ENCODE measurements around the gene OR1I1. TPM values are rescaled to one million over a fixed set of nuclear protein-coding genes. Genes with fewer than 3 reads are reported as not detected.
"Not testable (repeated sequence)": the region's sequence is repeated elsewhere in the genome, so short reads cannot be mapped to it uniquely, and the experiment has no call there.

OR1I1 gene, protein sequence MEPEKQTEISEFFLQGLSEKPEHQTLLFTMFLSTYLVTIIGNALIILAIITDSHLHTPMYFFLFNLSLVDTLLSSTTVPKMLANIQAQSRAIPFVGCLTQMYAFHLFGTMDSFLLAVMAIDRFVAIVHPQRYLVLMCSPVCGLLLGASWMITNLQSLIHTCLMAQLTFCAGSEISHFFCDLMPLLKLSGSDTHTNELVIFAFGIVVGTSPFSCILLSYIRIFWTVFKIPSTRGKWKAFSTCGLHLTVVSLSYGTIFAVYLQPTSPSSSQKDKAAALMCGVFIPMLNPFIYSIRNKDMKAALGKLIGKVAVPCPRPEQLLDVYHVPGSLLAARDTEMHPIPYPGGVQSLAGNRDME
- total RNA-seq: not detected

GRCh38 chr19:15081911-15082310, at the start of gene OR1I1:
Gene OR1I1 (plus strand): TSS chr19:15082211. CDS start chr19:15087066, 4,855 bp downstream.
- no peak for DNase-seq (ENCODE audit: low spot score)

GRCh38 chr19:15035795-15036311, 46.2 kb upstream of the OR1I1 start:
- no peak for DNase-seq (ENCODE audit: low spot score)

DNA sequence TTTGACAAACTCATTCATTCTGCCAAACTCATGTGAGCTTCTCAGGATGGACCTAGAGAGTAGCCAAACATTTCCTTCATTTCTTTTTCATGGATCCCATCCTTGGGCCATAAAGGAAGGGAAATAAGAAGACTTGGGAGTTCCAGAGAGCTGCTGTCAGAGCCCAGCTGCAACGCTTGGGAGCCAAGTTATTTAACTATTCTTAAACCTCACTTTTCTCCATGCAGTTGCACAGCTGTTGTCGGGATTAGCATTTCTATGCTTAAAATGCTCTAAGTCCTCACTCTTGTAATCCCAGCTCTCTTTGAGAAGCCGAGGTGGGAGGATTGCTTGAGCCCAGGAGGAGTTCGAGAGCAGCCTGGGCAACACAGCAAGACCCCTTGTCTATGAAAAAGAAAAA, 44.4 kb upstream of the OR1I1 start:
- no peak for DNase-seq (ENCODE audit: low spot score)

- DNase-seq (ENCODE audit: low spot score): no peak
Measured at GRCh38 chr19:15038294-15038693, 43.7 kb upstream of the OR1I1 start.

GRCh38 chr19:15042003-15042402, 40.0 kb upstream of the OR1I1 start:
- no peak for DNase-seq (ENCODE audit: low spot score)

DNA sequence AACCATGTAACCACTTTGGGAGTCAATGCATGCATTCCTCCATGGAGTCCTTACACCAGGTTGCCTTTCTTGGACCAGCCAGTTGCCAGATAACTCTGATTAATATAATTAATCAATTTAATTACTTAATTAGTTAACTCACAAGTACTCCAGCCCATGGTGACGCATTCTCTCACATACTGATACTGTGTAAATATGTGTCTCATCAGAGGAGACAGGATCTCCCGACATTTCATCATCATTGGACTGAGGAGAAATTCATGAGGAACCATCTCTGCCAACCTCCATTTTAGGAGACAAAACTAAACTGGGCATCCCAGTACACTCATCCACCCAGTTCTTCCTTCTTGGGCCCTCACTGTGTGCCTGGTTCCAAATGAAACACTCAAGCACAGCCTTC, 39.2 kb upstream of the OR1I1 start:
- DNase-seq (ENCODE audit: low spot score): no peak

DNA sequence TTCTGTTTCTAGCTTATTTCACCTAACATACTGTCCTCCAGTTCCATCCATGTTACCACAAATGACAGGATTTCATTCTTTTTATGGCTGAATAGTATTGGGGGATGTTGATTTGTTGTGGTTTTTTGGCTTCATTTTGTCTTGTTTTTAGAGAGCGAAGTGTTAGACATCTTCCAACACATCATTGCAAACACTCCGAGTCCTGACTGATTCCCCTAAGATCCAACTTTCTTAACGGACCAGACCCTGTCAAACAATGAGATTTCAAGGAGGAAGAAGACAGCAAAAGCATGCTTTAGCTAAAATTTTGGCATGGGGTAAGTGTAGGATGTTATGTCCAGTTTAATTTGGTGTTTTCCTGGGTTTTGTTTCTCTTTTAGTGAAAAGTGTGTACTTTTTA, 36.5 kb upstream of the OR1I1 start:
- DNase-seq (ENCODE audit: low spot score): no peak

GRCh38 chr19:15047680-15048079, 34.3 kb upstream of the OR1I1 start:
- no peak for DNase-seq (ENCODE audit: low spot score)

DNA sequence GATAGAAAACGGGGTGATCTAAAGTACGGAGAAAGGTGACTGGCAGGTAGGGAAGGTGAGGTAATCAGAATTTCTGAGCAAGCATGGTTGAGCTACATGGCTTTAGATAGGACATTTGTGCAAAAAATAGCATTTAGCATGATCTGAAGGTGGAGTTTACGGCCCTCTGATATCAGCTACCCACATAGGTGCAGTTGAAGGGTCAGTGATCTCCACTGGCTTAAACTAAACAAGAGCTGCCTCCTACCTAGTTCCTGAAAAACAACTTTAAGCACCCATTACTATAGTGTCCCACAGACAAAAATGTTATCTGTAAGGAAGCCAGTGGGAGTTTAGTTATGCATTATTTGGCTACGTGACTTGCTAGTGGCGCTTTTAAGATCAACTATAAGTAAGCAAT, 33.9 kb upstream of the OR1I1 start:
- no peak for DNase-seq (ENCODE audit: low spot score)

DNA sequence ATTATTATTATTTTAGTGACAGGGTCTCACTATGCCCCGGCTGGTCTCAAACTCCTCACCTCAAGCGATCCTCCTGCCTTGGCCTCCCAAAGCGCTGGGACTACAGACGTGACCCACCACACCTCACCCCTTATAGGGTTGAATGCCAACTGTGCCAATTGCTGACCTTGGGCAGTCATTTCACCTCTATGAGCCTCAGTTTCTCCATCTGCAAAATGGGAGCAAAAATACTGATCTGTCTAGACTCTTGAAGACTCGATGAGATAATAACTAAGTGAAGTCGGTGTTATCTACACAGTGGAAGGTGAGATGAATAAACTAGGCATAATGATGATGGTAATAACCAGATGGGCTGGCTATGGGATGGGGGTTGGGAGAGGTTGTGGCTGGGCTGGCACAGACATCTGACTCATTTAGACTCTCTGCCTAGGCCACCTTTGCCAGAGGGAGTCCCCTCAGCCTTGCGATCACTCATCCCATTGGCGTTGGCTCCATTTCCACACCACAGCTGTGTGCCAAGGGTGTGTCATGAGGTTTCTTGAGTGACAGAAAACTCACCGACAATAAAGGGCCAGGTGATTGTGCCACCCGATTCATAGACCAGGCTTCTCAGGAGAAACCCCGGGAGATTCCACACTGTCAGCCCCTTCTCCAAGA, 33.0 kb upstream of the OR1I1 start, which contains the start of gene CASP14:
CASP14 (plus strand) TSS at position 596 of the 657 bp plus-strand sequence. CDS start 2,772 bp downstream, outside the sequence.
- DNase-seq (ENCODE audit: low spot score): no peak

DNA sequence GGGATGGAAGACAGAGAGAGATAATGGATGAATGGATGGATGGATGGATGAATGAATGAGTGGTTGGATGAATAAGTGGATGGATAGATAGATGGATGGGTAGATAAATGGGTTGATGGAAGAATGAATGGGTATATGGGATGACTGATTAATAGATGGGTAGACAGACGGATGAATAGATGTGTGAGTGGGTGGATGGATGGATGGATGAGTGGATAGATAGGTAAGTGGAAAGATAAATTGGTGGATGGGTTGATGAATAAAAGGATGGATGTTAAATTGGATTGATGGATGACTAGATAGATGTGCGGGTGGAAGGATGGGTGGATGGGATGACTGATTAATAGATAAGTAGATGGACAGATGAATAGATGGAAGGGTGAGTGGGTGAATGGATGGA, 31.4 kb upstream of the OR1I1 start:
- no peak for DNase-seq (ENCODE audit: low spot score)

- DNase-seq (ENCODE audit: low spot score): no peak
Measured at GRCh38 chr19:15062036-15062435, 20.0 kb upstream of the OR1I1 start.

GRCh38 chr19:15070386-15070785, 11.6 kb upstream of the OR1I1 start:
- DNase-seq (ENCODE audit: low spot score): not testable (repeated sequence)

GRCh38 chr19:15072930-15073647, 8.9 kb upstream of the OR1I1 start:
- peak; percentile 14 for DNase-seq (ENCODE audit: low spot score)

DNA sequence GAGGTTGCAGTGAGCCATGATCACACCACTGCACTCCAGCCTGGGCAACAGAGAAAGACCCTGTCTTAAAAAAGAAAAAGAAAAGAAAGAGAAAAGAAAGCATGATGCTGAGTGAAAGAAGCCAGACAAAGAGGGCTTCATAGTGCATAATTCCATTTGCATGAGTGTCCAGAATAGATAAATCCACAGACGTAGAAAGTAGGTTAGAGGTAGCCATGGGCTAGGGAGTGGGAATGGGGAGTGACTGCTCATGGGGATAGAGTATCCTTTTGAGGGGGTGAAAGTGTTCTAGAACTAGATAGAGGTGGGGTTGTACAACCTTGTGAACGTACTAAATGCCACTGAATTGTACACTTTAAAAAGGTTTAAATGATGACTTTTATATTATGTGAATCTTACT, 7.6 kb upstream of the OR1I1 start:
- no peak for DNase-seq (ENCODE audit: low spot score)

GRCh38 chr19:15075806-15076205, 6.2 kb upstream of the OR1I1 start:
- no peak for DNase-seq (ENCODE audit: low spot score)

- DNase-seq (ENCODE audit: low spot score): not testable (repeated sequence)
Measured at GRCh38 chr19:15080002-15080401, 2.0 kb upstream of the OR1I1 start.

DNA sequence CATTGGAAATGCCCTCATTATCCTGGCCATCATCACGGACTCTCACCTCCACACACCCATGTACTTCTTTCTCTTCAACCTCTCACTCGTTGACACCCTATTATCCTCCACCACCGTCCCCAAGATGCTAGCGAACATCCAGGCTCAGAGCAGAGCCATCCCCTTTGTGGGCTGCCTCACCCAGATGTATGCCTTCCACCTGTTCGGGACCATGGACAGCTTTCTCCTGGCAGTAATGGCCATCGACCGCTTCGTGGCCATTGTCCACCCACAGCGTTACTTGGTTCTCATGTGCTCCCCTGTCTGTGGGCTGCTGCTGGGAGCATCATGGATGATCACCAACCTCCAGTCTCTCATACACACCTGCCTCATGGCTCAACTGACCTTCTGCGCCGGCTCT, 5.2 kb downstream of the OR1I1 start:
- DNase-seq (ENCODE audit: low spot score): no peak

- DNase-seq (ENCODE audit: low spot score): peak; percentile 62
Measured at GRCh38 chr19:15091918-15092753, 10.1 kb downstream of the OR1I1 start.

DNA sequence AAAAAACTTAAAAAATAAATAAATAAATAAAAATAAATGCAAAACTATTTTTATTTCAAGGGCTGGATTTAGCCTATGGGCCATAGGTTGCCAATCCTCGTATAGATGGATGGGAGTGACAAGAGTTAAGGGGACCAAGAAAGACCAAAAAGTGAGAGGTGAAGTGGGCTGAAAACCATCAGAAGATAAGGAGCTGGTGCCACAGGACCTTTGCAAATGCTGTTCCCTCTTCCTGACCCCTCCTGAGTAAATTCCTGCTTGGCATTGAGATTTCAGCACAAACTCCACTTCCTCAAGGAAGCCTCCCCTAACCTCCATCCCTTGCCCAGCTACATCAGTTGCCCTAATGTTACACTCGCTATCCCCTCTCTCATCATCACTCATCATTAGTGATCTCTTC, 11.0 kb downstream of the OR1I1 start:
- no peak for DNase-seq (ENCODE audit: low spot score)

DNA sequence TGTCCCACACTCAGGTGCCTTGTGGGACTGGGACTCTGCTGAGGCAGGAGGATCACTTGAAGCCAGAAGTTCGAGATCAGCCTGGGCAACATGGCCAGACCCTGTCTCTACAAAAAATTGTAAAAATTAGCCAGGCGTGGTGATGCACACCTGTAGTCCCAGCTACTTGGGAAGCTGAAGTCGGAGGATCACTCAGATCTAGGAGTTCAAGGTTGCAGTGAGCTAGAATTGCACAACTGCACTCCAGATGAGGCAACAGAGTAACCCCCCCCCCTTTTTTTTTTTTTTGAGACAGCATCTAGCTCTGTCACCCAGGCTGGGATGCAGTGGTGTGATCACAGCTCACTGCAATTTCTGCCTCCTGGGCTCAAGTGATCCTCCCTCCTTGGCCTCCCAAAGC, 14.2 kb downstream of the OR1I1 start:
- no peak for DNase-seq (ENCODE audit: low spot score)

All from mucosa of gallbladder (tissue), 1 donor.